VCaP (cell line): Measurements from ENCODE around the gene CATSPERZ.

Experiments used
- H3K27ac ChIP-seq: fragments of 450-650 bp; 2 replicates; pipeline ENCODE4 v1.5.1; 2017
- TF ChIP-seq, protein P1 (sequence below): fragments of 450-650 bp; conservative IDR thresholded peaks from 2 replicates; pipeline ENCODE4 v1.5.1; 2017; ENCODE audit warnings: mild to moderate bottlenecking, moderate library complexity

Gene CATSPERZ

DNA sequence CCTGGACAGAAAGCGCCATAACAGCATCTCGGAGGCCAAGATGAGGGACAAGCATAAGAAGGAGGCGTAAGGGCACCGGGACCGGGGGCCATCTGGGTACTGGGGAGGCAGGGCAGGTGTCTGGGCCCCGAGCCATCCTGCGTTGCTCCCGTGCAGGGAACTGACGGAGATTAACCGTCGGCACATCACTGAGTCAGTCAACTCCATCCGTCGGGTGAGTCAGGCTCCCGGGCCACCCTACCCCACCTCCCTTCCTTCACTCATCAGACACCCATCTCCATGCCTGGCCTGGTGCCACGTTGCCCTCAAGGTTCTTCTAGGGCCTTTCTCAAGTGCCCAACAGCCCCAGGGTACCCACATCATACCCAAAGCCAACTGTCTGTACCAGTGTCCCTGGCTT, 33.8 kb upstream of the CATSPERZ start:
- TF ChIP-seq, protein P1, sequence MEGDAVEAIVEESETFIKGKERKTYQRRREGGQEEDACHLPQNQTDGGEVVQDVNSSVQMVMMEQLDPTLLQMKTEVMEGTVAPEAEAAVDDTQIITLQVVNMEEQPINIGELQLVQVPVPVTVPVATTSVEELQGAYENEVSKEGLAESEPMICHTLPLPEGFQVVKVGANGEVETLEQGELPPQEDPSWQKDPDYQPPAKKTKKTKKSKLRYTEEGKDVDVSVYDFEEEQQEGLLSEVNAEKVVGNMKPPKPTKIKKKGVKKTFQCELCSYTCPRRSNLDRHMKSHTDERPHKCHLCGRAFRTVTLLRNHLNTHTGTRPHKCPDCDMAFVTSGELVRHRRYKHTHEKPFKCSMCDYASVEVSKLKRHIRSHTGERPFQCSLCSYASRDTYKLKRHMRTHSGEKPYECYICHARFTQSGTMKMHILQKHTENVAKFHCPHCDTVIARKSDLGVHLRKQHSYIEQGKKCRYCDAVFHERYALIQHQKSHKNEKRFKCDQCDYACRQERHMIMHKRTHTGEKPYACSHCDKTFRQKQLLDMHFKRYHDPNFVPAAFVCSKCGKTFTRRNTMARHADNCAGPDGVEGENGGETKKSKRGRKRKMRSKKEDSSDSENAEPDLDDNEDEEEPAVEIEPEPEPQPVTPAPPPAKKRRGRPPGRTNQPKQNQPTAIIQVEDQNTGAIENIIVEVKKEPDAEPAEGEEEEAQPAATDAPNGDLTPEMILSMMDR = no peak
- H3K27ac ChIP-seq = peak overlapping the region; percentile 100

DNA sequence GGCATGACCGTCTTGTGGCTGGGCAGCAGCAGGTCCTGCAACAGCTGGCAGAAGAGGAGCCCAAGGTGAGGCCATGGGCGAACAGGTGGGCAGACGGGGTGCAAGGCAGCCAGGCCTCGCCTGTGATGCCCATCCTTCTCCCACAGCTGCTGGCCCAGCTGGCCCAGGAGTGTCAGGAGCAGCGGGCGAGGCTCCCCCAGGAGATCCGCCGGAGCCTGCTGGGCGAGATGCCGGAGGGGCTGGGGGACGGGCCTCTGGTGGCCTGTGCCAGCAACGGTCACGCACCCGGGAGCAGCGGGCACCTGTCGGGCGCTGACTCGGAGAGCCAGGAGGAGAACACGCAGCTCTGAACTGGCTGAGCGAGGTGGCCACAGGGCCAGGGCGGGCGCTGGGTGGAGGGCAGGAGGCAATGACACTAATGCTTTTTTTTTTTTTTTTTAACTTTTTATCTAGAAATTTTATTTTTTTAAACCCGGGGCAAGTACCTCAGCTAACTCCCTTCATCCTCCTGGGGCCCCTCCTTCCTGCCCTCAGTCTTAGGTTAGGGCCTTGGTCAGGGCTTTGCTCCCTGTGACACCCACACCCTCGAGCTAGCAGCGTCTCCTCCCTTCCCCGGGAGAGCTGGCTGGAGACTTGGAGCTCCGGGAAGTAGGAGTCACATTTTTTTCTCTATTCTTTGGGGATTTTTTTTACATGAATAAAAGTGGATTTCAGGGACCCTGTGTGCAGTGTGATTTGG, 32.8 kb upstream of the CATSPERZ start:
- TF ChIP-seq, protein P1 = no peak
- H3K27ac ChIP-seq = peak overlapping the region; percentile 100

DNA sequence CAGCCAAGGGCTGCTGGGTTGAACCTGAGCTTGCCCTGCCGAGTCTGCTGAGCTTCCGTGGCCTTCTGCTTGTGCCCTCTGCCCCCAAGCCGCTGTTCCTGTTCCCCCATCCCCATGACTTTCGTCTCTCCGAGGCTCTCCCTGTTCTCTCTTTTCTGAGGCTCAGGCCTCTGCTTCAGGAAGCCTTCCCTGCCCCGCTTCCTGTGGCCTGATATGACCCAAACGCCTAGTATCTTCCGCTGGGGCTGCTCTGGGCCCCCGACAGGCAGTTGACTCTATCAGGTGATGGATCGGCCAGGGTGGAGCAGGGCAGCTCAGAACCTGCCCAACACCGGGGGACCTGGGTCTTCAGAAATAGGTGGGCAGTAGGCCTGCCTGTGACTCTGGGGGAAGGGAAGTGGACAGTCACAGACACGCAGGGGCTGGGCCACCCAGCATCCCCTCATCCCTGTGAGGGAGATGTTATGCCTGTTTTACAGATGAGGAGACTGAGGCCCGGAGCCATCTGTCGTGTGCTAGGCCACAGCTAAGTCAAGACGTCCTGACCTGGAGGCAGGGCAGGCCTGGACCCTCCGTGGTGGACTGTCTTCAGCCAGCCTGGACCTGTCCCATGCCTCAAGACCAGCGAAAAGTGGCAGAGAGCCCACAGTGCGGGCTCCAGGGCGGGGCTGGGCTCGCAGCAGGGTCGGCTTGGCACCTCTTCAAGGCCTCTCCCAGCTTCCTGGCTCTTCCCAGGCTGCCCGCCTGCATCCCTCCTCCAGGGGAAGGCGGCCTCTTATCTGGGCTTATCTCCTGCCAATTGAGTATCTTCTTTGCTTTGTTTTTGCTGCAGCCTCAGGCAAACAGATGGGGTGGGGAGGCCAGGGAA, 31.9 kb upstream of the CATSPERZ start:
- TF ChIP-seq, protein P1 = no peak
- H3K27ac ChIP-seq = peak overlapping the region; percentile 100

DNA sequence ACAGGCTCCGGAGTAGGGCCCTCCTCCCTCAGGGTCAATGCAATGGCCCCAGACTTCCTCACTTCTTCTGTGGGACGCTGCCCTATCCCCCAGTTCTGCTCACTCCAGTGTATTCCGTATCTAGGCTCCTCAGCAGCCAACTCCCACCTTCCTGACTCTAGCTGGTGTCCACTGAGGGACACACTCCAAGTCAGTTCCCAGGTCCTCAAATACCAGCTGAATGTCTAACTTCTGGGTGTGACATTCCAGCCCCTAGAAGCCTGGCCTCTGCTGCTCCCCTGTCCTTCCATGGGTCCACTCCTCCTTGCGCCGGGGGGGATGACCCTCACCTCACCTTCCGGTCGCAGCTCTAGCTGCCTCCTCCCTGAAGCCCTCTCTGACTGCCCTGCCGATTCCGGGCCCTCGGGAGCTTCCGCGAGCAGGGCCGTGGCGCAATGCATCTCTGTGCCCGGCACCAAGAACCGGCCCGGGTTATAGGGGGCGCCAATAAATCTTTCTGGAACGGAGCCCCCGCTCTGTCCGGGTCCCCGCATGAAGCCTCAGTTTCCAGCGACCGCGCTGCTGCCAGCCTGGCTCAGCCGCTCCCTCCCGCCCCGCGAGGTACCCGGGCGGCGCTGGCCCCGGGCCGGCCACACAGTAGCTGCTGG, 31.1 kb upstream of the CATSPERZ start:
- TF ChIP-seq, protein P1 = no peak
- H3K27ac ChIP-seq = peak overlapping the region; percentile 100

DNA sequence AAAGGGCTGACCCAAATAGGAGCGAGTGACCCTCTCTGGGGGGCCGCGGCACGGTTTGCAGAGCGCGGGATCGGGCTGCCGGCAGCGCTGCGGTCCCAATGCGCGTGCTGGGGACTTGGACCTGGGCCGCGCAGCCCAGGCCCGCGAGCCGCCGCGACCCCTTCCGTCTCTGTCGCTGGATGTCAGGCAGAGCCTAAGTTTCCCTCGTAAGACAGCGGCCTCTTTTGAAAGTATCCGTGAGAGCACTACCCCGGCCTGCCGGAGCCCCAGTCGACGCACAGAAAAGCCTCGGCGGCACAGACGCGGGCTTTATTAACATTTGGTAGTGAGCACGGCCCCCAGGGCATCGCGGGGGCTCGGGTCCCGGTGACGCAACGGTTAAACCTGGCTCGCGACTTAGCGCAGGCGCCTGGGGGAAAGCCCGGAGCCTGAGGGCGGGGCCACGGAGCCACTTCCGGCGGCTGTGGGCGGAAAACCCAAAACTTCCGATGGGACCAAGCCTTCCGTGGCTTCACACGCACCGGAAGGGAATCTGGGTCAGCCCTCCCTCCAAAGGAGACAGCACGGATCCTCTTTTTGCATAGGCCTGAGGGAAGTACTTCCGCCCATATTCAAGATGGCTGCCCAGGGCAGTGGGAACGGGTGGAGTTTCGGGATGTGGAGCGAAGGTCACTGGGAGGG, 30.5 kb upstream of the CATSPERZ start:
- TF ChIP-seq, protein P1 = peak; percentile 52
- peak overlapping the region; percentile 100 for H3K27ac ChIP-seq

DNA sequence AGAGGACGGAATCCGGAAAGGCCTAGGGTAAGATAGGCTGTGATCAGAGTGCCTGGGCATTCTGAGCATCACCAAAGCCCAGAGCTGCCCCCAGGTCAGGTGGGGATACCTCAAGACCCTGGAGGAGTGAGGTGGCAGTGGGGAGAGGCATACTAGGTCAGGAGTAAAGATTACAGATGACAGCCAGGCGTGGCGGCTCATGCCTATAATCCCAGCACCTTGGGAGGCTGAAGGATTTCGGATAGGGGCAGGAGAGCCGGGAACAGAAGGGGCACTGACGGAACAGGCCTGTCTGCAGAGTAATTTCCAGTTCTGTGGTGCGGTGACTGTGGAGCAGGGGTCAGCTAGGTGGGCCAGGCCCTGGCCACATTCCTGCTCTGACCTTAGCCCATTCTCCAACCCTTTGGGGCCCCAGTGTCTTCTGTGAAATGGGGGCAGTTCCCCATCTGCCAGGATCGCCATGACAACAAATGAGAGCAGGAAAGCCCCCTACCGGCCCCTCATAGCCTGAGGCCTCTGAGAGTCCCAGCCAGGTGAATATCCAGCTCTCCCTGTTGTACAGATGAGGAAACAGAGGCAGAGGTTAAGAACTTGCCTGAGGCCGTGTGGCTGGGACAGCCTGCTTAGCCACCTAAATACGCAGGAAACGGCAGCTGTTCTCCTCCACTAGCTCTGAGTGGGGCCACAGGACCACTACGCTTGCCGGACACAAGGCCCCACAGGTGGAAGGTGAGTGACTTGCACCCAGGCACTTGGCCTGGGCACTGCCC, 24.9 kb upstream of the CATSPERZ start:
- TF ChIP-seq, protein P1 = no peak
- H3K27ac ChIP-seq = peak overlapping the region; percentile 99
